ENCODE measurements around the gene PCED1B. TPM values are rescaled to one million over a fixed set of nuclear protein-coding genes. Genes with fewer than 3 reads are reported as not detected.

Gene PCED1B
- total RNA-seq, 1 donor from 2014 or later: 3.1 TPM

DNA sequence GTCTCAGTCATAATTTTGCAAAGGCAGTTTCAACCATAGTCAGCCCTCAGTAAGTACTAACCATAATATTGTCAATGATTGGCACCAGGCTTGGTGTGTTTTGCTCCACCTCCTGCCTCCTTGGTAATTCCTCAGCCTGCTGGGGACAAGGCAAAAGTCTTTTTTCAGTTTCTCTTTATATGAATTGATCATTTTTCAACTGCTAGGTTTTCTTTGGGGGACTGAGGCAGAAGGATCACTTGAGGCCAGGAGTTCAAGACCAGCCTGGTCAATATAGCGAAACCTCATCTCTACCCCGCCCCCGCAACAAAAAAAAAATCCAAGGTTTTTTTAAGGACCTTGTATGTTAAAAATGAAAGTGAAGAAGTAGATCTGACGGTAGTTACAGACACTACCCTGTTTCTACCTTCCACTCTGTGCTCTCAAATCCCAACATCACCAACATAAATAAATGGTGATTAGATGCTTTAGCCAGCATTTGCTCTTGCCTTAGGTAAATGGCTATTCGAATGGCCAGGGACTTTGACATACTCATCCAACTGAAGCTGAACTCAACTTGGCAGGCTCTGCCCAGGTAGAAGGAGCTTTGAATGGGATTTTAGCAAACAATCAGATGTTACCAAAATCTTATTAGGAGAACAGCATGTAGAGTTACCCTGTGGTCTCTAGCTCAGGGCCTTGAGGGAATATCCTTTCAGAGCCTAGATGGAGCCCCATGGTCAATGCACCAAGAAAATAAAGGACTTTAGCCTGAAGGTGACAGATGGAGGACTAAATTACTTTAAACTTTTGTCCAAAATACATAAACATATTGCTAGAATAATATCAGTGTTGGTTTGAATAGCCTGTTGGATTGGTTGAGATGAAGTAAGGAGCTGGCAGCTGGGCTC is 127.3 kb downstream of the PCED1B start:
- Mint-ChIP-seq H3K36me3 (no peaks in the 10 kb centered on the region), H3K4me3 (no peak overlapping the region)
- DNase-seq (ENCODE audit: low spot score): no peak

DNA sequence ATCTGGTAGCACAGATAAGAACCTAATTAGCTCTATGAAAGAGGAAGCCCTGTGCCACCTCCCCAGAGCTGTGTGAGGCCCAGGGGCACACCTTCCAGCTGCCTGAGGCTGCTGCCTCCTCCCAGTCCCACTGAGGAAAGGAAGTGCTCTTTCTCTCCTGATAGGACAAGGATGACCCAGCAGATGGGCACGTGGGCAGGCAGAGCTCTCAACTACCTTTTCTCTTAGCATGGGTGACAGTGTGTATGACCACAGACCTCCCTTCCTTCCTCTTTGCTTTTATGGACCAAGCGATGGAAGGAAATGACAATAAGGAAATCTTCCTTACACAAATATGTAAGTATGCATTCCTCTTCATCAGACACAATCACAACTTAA is 127.9 kb downstream of the PCED1B start:
- TF ChIP-seq EZH2phosphoT487 (IDR thresholded peaks at IDR 0.05) (no peak), EZH2 (IDR thresholded peaks at IDR 0.05) (no peak)
- TF ChIP-seq, protein P1, sequence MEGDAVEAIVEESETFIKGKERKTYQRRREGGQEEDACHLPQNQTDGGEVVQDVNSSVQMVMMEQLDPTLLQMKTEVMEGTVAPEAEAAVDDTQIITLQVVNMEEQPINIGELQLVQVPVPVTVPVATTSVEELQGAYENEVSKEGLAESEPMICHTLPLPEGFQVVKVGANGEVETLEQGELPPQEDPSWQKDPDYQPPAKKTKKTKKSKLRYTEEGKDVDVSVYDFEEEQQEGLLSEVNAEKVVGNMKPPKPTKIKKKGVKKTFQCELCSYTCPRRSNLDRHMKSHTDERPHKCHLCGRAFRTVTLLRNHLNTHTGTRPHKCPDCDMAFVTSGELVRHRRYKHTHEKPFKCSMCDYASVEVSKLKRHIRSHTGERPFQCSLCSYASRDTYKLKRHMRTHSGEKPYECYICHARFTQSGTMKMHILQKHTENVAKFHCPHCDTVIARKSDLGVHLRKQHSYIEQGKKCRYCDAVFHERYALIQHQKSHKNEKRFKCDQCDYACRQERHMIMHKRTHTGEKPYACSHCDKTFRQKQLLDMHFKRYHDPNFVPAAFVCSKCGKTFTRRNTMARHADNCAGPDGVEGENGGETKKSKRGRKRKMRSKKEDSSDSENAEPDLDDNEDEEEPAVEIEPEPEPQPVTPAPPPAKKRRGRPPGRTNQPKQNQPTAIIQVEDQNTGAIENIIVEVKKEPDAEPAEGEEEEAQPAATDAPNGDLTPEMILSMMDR (IDR thresholded peaks at IDR 0.05): no peak
- Histone ChIP-seq H2AFZ (replicated peaks) (no peak overlapping the region), H3K4me1 (no peaks in the 10 kb centered on the region), H3K36me3 (no peaks in the 10 kb centered on the region), H3K4me3 (no peak overlapping the region), H3K9me3 (ENCODE audit: low read depth) (no peaks in the 10 kb centered on the region), H3K27ac (no peak overlapping the region), H3K27me3 (no peaks in the 10 kb centered on the region), H3K4me2 (no peak overlapping the region), H3K79me2 (ENCODE audit: low read depth) (no peaks in the 10 kb centered on the region), H3F3A (ENCODE audit: low read depth) (no peaks in the 10 kb centered on the region), H3K9ac (no peak overlapping the region), H4K20me1 (ENCODE audit: low read depth) (no peaks in the 10 kb centered on the region)
- peaks cover 2% of the 10 kb centered on the region for H3K9me3 Mint-ChIP-seq
- H3K4me1 Mint-ChIP-seq: peaks cover 4% of the 10 kb centered on the region
- no peak overlapping the region for H3K27ac Mint-ChIP-seq
- H3K4me3 Mint-ChIP-seq: no peak overlapping the region
- no peak for DNase-seq (ENCODE audit: low spot score)
- H3K36me3 Mint-ChIP-seq: no peaks in the 10 kb centered on the region
- H3K27me3 Mint-ChIP-seq (ENCODE audit: insufficient read depth, low read depth): no peaks in the 10 kb centered on the region

More for the DNA sequence above, 127.3 kb downstream of the PCED1B start:
- Mint-ChIP-seq H3K4me1 (peaks cover 7% of the 10 kb centered on the region), H3K27ac (no peak overlapping the region), H3K27me3 (ENCODE audit: insufficient read depth, low read depth) (no peaks in the 10 kb centered on the region), H3K9me3 (peaks cover 2% of the 10 kb centered on the region)
- H3K27me3 ChIP-seq: no peaks in the 10 kb centered on the region
- no peak for TF ChIP-seq EZH2phosphoT487 (IDR thresholded peaks at IDR 0.05)
- TF ChIP-seq, protein P1 (IDR thresholded peaks at IDR 0.05): no peak
- no peak for TF ChIP-seq EZH2 (IDR thresholded peaks at IDR 0.05)
- no peaks in the 10 kb centered on the region for H3K79me2 ChIP-seq (ENCODE audit: low read depth)
- no peak overlapping the region for H3K4me3 ChIP-seq
- no peaks in the 10 kb centered on the region for H3K36me3 ChIP-seq
- H3F3A ChIP-seq (ENCODE audit: low read depth): no peaks in the 10 kb centered on the region
- no peaks in the 10 kb centered on the region for H4K20me1 ChIP-seq (ENCODE audit: low read depth)
- no peak overlapping the region for H3K4me2 ChIP-seq
- no peak overlapping the region for H3K27ac ChIP-seq
- H3K9ac ChIP-seq: no peak overlapping the region
- no peaks in the 10 kb centered on the region for H3K9me3 ChIP-seq (ENCODE audit: low read depth)
- H3K4me1 ChIP-seq: no peaks in the 10 kb centered on the region
- H2AFZ ChIP-seq (replicated peaks): no peak overlapping the region

DNA sequence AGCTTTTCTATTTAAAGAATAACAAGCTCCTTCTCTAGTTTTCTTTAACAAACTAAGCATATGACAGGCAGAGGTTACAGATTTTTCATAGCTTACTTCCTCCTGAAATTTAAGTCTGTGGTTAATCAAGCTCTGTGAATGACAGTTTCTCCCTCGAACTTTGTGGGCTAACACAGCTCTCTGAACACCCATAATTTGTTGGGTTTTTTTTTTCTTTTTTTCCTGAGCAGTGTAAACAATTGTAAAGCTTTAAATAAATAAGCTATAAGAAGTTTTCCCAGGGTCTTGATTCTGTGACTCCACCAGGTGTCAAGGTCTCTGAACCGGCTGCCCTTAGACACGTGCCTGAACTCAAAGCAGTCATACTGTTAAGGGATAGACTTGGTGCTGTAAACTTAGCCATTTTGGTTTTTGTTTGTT is 128.4 kb downstream of the PCED1B start:
- Mint-ChIP-seq H3K27me3 (ENCODE audit: insufficient read depth, low read depth) (no peaks in the 10 kb centered on the region), H3K36me3 (no peaks in the 10 kb centered on the region), H3K9me3 (peaks cover 2% of the 10 kb centered on the region), H3K27ac (no peak overlapping the region), H3K4me1 (peaks cover 3% of the 10 kb centered on the region), H3K4me3 (no peak overlapping the region)
- no peak overlapping the region for H3K4me3 ChIP-seq
- TF ChIP-seq EZH2phosphoT487 (IDR thresholded peaks at IDR 0.05): no peak
- TF ChIP-seq, protein P1 (IDR thresholded peaks at IDR 0.05): no peak
- no peak for TF ChIP-seq EZH2 (IDR thresholded peaks at IDR 0.05)
- no peaks in the 10 kb centered on the region for H4K20me1 ChIP-seq (ENCODE audit: low read depth)
- no peaks in the 10 kb centered on the region for H3K9me3 ChIP-seq (ENCODE audit: low read depth)
- H3K4me1 ChIP-seq: no peaks in the 10 kb centered on the region
- H3K9ac ChIP-seq: no peak overlapping the region
- no peak for DNase-seq (ENCODE audit: low spot score)
- no peak overlapping the region for H2AFZ ChIP-seq (replicated peaks)
- H3K79me2 ChIP-seq (ENCODE audit: low read depth): no peaks in the 10 kb centered on the region
- no peaks in the 10 kb centered on the region for H3F3A ChIP-seq (ENCODE audit: low read depth)
- H3K4me2 ChIP-seq: no peak overlapping the region
- H3K36me3 ChIP-seq: no peaks in the 10 kb centered on the region
- H3K27me3 ChIP-seq: no peaks in the 10 kb centered on the region
- H3K27ac ChIP-seq: no peak overlapping the region

Measured in neural progenitor cell (in vitro differentiated cells).